K562 (cell line): Measurements from ENCODE around the gene F12. TPM values are rescaled to one million over a fixed set of nuclear protein-coding genes. Genes with fewer than 3 reads are reported as not detected.

ENCODE experiments used
- HNRNPUL1 ChIP-seq: fragments of 200-400 bp; formaldehyde crosslinking; IDR thresholded peaks from 2 replicates; pipeline ENCODE4 v1.6.1; 2017; ENCODE audit warnings: low read length
- JUN ChIP-seq, 2 experiments: sonication (generic) in 1 of 2; formaldehyde crosslinking in 1 of 2; IDR thresholded peaks; 2 replicates each; pipeline versions ENCODE4 v1.6.1 to v1.8.0; 2012 to 2022; ENCODE audit warnings: borderline replicate concordance in 2 of 2, mild to moderate bottlenecking in 2 of 2, improper control_type of control experiment in 1 of 2, low read depth in 1 of 2, low read length in 1 of 2, missing genetic modification reagents in 1 of 2
- MTA3 ChIP-seq: fragments of 450-650 bp; formaldehyde crosslinking; IDR thresholded peaks from 2 replicates; pipeline ENCODE4 v1.6.1; 2017; ENCODE audit warnings: mild to moderate bottlenecking, borderline replicate concordance
- MXD1 ChIP-seq: fragments of 250-450 bp; sonication (Bioruptor Pico); IDR thresholded peaks from 2 replicates; pipeline ENCODE4 v1.8.0; 2021; ENCODE audit warnings: borderline replicate concordance, mild to moderate bottlenecking, moderate library complexity; ENCODE audit not compliant: poor library complexity, severe bottlenecking
- NFATC3 ChIP-seq: fragments of 450-650 bp; IDR thresholded peaks from 2 replicates; pipeline ENCODE4 v1.6.1; 2017; ENCODE audit warnings: mild to moderate bottlenecking
- POLR2G ChIP-seq: fragments of 200-400 bp; formaldehyde crosslinking; IDR thresholded peaks from 2 replicates; pipeline ENCODE4 v1.6.1; 2017; ENCODE audit warnings: low read depth, mild to moderate bottlenecking, antibody characterized with exemption, low read length, moderate library complexity
- RBM22 ChIP-seq: fragments of 200-400 bp; formaldehyde crosslinking; IDR thresholded peaks from 2 replicates; pipeline ENCODE4 v1.6.1; 2018; ENCODE audit warnings: low read length, low read depth; ENCODE audit not compliant: poor library complexity, severe bottlenecking
- SPI1 ChIP-seq: IDR thresholded peaks from 2 replicates; pipeline ENCODE4 v1.6.1; 2011; ENCODE audit warnings: low read depth, low read length, control low read depth, borderline replicate concordance
- USF1 ChIP-seq: sonication (generic); formaldehyde crosslinking; IDR thresholded peaks from 2 replicates; pipeline ENCODE4 v1.9.0; 2022; ENCODE audit warnings: mild to moderate bottlenecking, missing genetic modification reagents
- polyA plus RNA-seq, 8 experiments: library from polyadenylated mRNA; depleted of rRNA in 4 of 8; stranded (reverse) in 5 of 8; unstranded in 3 of 8; fragments of >200 nt; fragmentation: Nextera tagmentation in 2 of 8; fragmentation: Illumina TruSeq in 1 of 8; extraction: Ambion mirVana in 2 of 8; extraction: Trizol in 1 of 8; gene quantifications; 2 replicates each; pipeline versions ENCODE4 v1.2.1 to v1.2.3, GENCODE V29; 2011 to 2014; ENCODE audit warnings: inconsistent platforms in 1 of 8, missing spikeins in 1 of 8
- total RNA-seq, 7 experiments: library from RNA; depleted of rRNA in 6 of 7; stranded (reverse); fragments of >200 nt in 6 of 7; fragmentation: Illumina TruSeq in 2 of 7; extraction: Trizol in 2 of 7; gene quantifications; 2 replicates each; pipeline versions ENCODE4 v1.2.1 to v1.2.3, GENCODE V29; 2011 to 2021; ENCODE audit warnings: low replicate concordance in 1 of 7
- TF ChIP-seq, protein P1 (sequence below), 2 experiments: fragments of 150-350 bp in 1 of 2; IDR thresholded peaks; 2 replicates each; pipeline ENCODE4 v1.6.1; 2012 to 2016; ENCODE audit warnings: low read depth in 2 of 2, low read length in 2 of 2, mild to moderate bottlenecking in 1 of 2, moderate library complexity in 1 of 2
- TF ChIP-seq, protein P2 (sequence below): fragments of 450-650 bp; IDR thresholded peaks from 2 replicates; pipeline ENCODE4 v1.6.1; 2017; ENCODE audit warnings: mild to moderate bottlenecking, moderate library complexity
- TF ChIP-seq, protein P3 (sequence below): IDR thresholded peaks from 2 replicates; pipeline ENCODE4 v1.6.1; 2016; ENCODE audit warnings: missing genetic modification characterization, missing compliant biosample characterization
- TF ChIP-seq, protein P4 (sequence below), 2 experiments: IDR thresholded peaks; 2 replicates each; pipeline ENCODE4 v1.6.1; 2011; ENCODE audit warnings: borderline replicate concordance in 1 of 2, control low read depth in 1 of 2, low read depth in 1 of 2, low read length in 1 of 2, mild to moderate bottlenecking in 1 of 2, mixed read lengths in 1 of 2, moderate library complexity in 1 of 2; ENCODE audit not compliant: insufficient read depth in 1 of 2, insufficient read length in 1 of 2, poor library complexity in 1 of 2, severe bottlenecking in 1 of 2; ENCODE audit errors: extremely low read depth in 1 of 2

The F12 gene
- total and polyA plus RNA-seq, 9 of the 15 experiments (the other 6 are each of a cell fraction or from before 2014, with no cell fraction given): 0.59 to 18.3 (median 3.6) TPM

- TF ChIP-seq, protein P1, sequence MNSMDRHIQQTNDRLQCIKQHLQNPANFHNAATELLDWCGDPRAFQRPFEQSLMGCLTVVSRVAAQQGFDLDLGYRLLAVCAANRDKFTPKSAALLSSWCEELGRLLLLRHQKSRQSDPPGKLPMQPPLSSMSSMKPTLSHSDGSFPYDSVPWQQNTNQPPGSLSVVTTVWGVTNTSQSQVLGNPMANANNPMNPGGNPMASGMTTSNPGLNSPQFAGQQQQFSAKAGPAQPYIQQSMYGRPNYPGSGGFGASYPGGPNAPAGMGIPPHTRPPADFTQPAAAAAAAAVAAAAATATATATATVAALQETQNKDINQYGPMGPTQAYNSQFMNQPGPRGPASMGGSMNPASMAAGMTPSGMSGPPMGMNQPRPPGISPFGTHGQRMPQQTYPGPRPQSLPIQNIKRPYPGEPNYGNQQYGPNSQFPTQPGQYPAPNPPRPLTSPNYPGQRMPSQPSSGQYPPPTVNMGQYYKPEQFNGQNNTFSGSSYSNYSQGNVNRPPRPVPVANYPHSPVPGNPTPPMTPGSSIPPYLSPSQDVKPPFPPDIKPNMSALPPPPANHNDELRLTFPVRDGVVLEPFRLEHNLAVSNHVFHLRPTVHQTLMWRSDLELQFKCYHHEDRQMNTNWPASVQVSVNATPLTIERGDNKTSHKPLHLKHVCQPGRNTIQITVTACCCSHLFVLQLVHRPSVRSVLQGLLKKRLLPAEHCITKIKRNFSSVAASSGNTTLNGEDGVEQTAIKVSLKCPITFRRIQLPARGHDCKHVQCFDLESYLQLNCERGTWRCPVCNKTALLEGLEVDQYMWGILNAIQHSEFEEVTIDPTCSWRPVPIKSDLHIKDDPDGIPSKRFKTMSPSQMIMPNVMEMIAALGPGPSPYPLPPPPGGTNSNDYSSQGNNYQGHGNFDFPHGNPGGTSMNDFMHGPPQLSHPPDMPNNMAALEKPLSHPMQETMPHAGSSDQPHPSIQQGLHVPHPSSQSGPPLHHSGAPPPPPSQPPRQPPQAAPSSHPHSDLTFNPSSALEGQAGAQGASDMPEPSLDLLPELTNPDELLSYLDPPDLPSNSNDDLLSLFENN (IDR thresholded peaks at IDR 0.05; ENCODE audit: low read depth in 2 of 2, low read length in 2 of 2): no peak; a peak in 1 of 4 replicates
- TF ChIP-seq MXD1 (CRISPR knock-in tag): no peak
- TF ChIP-seq RBM22: peak; percentile 53
- TF ChIP-seq POLR2G: peak; percentile 77
- no peak for TF ChIP-seq JUN (IDR thresholded peaks at IDR 0.05; ENCODE audit: borderline replicate concordance, low read depth, low read length)
- no peak for TF ChIP-seq JUN (CRISPR knock-in tag; IDR thresholded peaks at IDR 0.05; ENCODE audit: borderline replicate concordance)
- TF ChIP-seq USF1: peak; percentile 55
- peak; percentile 68; the same call in 1 of the 2 replicates for TF ChIP-seq HNRNPUL1
- TF ChIP-seq, protein P2, sequence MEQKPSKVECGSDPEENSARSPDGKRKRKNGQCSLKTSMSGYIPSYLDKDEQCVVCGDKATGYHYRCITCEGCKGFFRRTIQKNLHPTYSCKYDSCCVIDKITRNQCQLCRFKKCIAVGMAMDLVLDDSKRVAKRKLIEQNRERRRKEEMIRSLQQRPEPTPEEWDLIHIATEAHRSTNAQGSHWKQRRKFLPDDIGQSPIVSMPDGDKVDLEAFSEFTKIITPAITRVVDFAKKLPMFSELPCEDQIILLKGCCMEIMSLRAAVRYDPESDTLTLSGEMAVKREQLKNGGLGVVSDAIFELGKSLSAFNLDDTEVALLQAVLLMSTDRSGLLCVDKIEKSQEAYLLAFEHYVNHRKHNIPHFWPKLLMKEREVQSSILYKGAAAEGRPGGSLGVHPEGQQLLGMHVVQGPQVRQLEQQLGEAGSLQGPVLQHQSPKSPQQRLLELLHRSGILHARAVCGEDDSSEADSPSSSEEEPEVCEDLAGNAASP: no peak
- TF ChIP-seq, protein P3, sequence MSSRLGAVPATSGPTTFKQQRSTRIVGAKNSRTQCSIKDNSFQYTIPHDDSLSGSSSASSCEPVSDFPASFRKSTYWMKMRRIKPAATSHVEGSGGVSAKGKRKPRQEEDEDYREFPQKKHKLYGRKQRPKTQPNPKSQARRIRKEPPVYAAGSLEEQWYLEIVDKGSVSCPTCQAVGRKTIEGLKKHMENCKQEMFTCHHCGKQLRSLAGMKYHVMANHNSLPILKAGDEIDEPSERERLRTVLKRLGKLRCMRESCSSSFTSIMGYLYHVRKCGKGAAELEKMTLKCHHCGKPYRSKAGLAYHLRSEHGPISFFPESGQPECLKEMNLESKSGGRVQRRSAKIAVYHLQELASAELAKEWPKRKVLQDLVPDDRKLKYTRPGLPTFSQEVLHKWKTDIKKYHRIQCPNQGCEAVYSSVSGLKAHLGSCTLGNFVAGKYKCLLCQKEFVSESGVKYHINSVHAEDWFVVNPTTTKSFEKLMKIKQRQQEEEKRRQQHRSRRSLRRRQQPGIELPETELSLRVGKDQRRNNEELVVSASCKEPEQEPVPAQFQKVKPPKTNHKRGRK: no peak
- TF ChIP-seq MTA3: no peak
- TF ChIP-seq SPI1: no peak
- no peak for TF ChIP-seq NFATC3
- TF ChIP-seq, protein P4, sequence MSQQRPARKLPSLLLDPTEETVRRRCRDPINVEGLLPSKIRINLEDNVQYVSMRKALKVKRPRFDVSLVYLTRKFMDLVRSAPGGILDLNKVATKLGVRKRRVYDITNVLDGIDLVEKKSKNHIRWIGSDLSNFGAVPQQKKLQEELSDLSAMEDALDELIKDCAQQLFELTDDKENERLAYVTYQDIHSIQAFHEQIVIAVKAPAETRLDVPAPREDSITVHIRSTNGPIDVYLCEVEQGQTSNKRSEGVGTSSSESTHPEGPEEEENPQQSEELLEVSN (IDR thresholded peaks at IDR 0.05; ENCODE audit: borderline replicate concordance in 1 of 2, extremely low read depth in 1 of 2, insufficient read depth in 1 of 2, insufficient read length in 1 of 2, low read depth in 1 of 2, low read length in 1 of 2, poor library complexity in 1 of 2, severe bottlenecking in 1 of 2): peak in 1 of 2 experiments; percentile 3
These were observed 38.4 kb upstream of the F12 start (continued) for GRCh38 chr5:177447611-177448243.
